ENCODE results near the gene TMC6. TPM values are rescaled to one million over a fixed set of nuclear protein-coding genes. Genes with fewer than 3 reads are reported as not detected.

Gene TMC6
- total and polyA plus RNA-seq, 2 of the 13 experiments (the other 11 are each of a cell fraction or from before 2014, with no cell fraction given) = 48.4 to 99.1 TPM

- no peaks in the 10 kb centered on the region for H3K9me3 ChIP-seq (ENCODE audit: low read length)
- CTCF ChIA-PET (ENCODE audit: low intra/inter-chr PET ratio, low total read pairs) = no interaction called here
- no peak overlapping the region; the same call in 1 of the 2 replicates for H3K4me2 ChIP-seq (ENCODE audit: low read depth, low read length)
- H2AFZ ChIP-seq (ENCODE audit: low read length) = no peak overlapping the region
- H3K4me3 ChIP-seq (replicated peaks in 1 of 3; ENCODE audit: insufficient read depth in 1 of 3, low read depth in 2 of 3, low read length in 3 of 3) = no peak overlapping the region
- no peaks in the 10 kb centered on the region for H4K20me1 ChIP-seq (ENCODE audit: insufficient read depth, low read length)
- intact Hi-C loops (cut with micrococcal nuclease; ENCODE audit: unreplicated experiment) = loop anchor here (1.0 to 5.0 kb wide), 3 partner anchors 17 to 785 kb away; partner anchors contain the start of genes TIMP2 and USP36
- FAIRE-seq (no peak), ATAC-seq (no peak), DNase-seq (ENCODE audit: low spot score) (peak; percentile 65)
- H3K36me3 ChIP-seq (replicated peaks in 1 of 2; ENCODE audit: control insufficient read depth in 1 of 2, insufficient read depth in 2 of 2, low read length in 2 of 2) = no peaks in the 10 kb centered on the region
- WGBS (ENCODE audit: low lambda C conversion rate) = 30% methylated on average over 15 of the region's 16 CpGs
- no TSS peak for BruUV-seq (replicated peaks)
- H3K27ac ChIP-seq (ENCODE audit: extremely low read length, insufficient read depth, low read length) = no peak overlapping the region
- H3K79me2 ChIP-seq (ENCODE audit: insufficient read depth, low read length) = no peaks in the 10 kb centered on the region
- H3K4me1 ChIP-seq (ENCODE audit: insufficient read depth, low read length) = peaks cover 90% of the 10 kb centered on the region
- no peak overlapping the region for H3K9ac ChIP-seq (ENCODE audit: insufficient read depth, low read depth, low read length)
- POLR2A ChIA-PET = interaction anchor here (0.8 to 1.4 kb wide), 4 partner anchors 9 to 109 kb away, joined by 3 to 11 read pairs (median 3); partner anchors contain the start of gene TMC6
- peaks cover 9 to 26% of the 10 kb centered on the region in 2 experiments; a peak in 4 of 5 replicates for H3K27me3 ChIP-seq (ENCODE audit: control insufficient read depth in 1 of 2, insufficient read depth in 2 of 2, low read length in 2 of 2)
- in situ Hi-C loops (cut with HindIII; ENCODE audit: extremely low pct_ligation_motif_present, low pct_unique_long_range_greater_than_20kb) = no loop called here
- TF ChIP-seq SAP130 (CRISPR knock-in tag; IDR thresholded peaks at IDR 0.05; ENCODE audit: low read depth) (peak; percentile 72), ZBTB7B (CRISPR knock-in tag; IDR thresholded peaks at IDR 0.05) (no peak), ZNF143 (CRISPR knock-in tag; IDR thresholded peaks at IDR 0.05) (peak; percentile 55), TAF1 (CRISPR knock-in tag; IDR thresholded peaks at IDR 0.05) (no peak), JUND (CRISPR knock-in tag; IDR thresholded peaks at IDR 0.05) (peak; percentile 22; the same call in 1 of the 2 replicates), SALL1 (CRISPR knock-in tag; IDR thresholded peaks at IDR 0.05) (0 out of 2 replicates have a peak, but pooled peaks have one; percentile 12), TSC22D2 (CRISPR knock-in tag; IDR thresholded peaks at IDR 0.05; ENCODE audit: borderline replicate concordance) (no peak), JUN (CRISPR knock-in tag; IDR thresholded peaks at IDR 0.05) (peak; percentile 59; the same call in 1 of the 2 replicates), RBM39 (IDR thresholded peaks at IDR 0.05; ENCODE audit: low read depth, low read length, poor library complexity, severe bottlenecking) (no peak), ZNF12 (CRISPR knock-in tag; IDR thresholded peaks at IDR 0.05) (no peak), ZNF589 (CRISPR knock-in tag; conservative IDR thresholded peaks at IDR 0.05) (peak; percentile 43; the same call in 1 of the 2 replicates), SIN3A (IDR thresholded peaks at IDR 0.05; ENCODE audit: borderline replicate concordance, low read depth, low read length) (peak; percentile 54; the same call in 1 of the 2 replicates), IRF9 (CRISPR knock-in tag; IDR thresholded peaks at IDR 0.05; ENCODE audit: borderline replicate concordance) (no peak), TCF7 (IDR thresholded peaks at IDR 0.05; ENCODE audit: low read depth) (peak; percentile 28; the same call in 1 of the 2 replicates), TFAP4 (IDR thresholded peaks at IDR 0.05; ENCODE audit: borderline replicate concordance, low read depth) (peak; percentile 90), ASH2L (IDR thresholded peaks at IDR 0.05; ENCODE audit: insufficient read length, low read depth, low read length) (no peak), KDM5B (CRISPR knock-in tag; IDR thresholded peaks at IDR 0.05; ENCODE audit: borderline replicate concordance) (peak; percentile 48; the same call in 1 of the 2 replicates), NCOA5 (CRISPR knock-in tag; IDR thresholded peaks at IDR 0.05) (no peak), FOXP1 (IDR thresholded peaks at IDR 0.05) (no peak), FOXP1 (CRISPR knock-in tag; IDR thresholded peaks at IDR 0.05) (no peak), HHEX (CRISPR knock-in tag; IDR thresholded peaks at IDR 0.05) (no peak), RXRA (CRISPR knock-in tag; IDR thresholded peaks at IDR 0.05) (0 out of 2 replicates have a peak, but pooled peaks have one; percentile 8)
Measured at GRCh38 chr17:78142119-78142861, 13.7 kb upstream of the TMC6 start.

Measured in HepG2 (cell line).